GM21825 (cell line): ENCODE data around the gene KIF1A.

Experiments
- ATAC-seq: cut with Tn5 transposase; IDR thresholded peaks from one replicate; pipeline ENCODE4 v1.9.1; 2021; ENCODE audit warnings: mild to moderate bottlenecking, moderate library complexity; ENCODE audit not compliant: unreplicated experiment

KIF1A gene

DNA sequence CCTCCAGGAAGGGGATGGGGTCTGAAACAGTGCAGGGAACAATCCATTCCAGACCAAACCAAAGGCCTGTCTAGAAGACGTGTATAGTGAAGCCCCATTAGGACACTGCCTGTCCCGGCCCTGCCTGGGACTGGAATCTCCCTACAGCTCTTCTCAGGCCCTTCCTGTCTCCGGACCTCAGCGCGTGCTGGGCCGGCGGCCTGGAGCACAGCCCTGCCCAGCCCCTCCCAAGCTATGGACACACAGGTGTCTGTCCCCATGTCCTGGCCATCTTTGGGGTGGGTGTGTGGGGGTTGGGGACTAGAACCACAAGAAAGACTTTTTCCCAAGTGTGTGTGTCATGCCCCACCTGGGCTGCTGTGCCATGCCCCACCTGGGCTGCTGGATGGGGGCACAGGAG lies 51.8 kb downstream of the KIF1A start:
- ATAC-seq = no peak

DNA sequence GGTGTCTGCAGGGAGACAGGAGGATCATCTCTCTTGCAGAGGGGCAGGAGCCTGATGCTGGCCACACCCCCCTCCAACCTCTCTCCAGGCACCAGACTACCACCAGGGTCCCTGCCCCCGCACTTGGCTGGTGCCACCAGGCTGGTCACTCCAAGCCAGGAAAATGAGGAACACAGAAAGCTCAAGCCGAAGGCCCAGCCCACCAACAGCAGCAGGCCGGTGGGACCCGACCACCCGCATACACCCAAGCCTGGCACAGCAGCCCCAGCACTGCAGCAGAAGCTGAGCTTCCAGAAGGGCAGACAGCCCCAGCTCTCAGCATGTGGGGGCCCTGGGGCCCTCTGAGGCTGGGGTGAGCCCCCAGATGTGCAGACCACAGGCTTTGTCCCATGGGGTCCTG lies 52.7 kb downstream of the KIF1A start:
- no peak for ATAC-seq

DNA sequence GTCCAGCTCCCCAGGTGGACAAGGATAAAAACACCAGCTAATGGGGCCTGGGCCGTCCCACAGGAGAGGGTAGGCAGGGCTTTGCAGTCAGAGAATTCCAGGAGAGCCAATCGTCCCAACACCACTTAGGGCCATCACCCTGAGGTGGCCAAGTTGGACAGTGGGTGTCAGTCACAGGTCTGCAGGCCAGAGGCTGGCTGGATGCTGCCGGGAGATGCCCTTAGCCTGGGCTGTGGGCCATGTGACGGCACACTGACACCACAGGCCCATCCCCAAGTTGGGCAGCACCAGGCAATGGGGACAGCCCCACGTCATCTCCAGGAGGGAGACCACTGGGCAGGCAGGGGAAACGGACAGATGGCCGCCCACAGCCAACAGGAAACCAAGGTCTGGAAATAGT lies 53.9 kb downstream of the KIF1A start:
- no peak for ATAC-seq

DNA sequence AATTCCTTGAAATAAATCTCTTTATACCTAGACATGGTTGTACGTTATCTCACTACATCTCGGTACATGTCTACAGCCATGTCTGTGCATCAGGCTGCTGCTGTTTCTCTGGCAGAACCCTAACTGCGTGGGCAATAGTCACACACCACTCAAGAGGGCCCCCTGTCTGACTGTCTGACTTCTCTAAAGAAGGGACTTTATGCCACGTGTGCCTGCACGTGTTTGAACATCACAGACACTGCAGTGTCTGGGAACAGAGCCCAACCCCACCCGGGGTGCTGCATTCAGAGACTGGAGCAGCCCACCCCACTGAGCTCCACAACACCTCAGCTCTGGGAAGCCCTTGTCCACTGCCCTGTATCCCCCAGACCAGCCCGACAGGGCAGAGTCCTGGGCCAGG lies 55.0 kb downstream of the KIF1A start:
- ATAC-seq = no peak

DNA sequence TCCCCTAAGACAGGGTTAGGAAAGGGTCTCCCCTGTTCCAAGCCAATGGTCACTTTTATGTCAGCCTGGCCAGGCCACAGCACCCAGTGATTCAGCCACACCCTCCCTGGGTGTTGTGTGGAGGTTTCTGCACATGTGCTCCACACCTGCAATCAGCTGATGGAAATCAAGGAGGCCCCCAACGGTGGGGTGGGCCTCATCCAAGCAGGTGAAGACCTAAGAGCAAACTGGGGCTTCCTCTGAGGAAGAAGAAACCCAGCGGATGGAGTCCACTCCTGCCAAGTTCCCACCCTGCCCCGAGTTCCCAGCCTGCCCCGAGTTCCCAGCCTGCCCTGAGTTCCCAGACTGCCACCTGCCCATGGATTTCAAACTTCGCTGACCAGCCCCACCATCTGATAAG lies 55.4 kb downstream of the KIF1A start:
- ATAC-seq = no peak

DNA sequence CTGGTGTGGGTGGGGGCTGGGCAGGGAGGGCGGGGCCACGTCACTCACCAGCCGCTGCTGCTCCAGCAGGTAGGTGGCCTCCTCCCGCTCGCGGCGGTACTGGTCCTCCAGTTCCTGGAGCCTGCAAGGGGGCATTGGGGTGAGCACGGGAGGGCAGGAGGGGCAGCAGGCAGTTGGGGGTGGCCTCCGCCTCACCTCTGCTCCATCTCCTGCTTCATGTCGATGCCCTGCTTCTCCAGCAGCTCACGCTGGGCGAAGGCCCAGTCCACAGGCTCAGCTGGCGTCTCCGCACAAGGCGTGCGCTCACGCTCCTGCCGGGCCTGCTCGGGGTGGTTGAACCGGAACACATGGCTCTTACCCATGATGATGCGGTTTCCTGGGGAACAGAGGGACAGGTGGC lies 57.0 kb downstream of the KIF1A start:
- ATAC-seq = no peak

DNA sequence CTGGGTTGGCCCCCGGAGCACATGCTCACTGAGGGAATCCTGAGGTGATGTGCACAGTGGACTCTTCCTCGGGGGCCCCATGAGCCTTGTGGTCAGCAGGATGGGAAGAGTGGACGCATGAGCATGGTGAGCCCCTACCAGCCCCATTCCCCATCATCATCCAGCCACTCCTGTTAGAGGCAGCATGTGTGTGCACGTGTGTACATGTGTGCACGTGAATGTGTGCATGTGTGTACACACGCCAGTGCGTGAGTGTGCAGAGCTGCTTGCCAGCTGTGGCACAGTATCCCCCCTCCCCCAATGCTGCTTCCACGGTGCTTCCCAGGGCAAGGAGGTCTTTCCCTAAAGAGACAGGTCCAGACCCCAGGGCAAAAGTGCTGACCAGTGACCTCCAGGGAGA lies 57.8 kb downstream of the KIF1A start:
- ATAC-seq = no peak

DNA sequence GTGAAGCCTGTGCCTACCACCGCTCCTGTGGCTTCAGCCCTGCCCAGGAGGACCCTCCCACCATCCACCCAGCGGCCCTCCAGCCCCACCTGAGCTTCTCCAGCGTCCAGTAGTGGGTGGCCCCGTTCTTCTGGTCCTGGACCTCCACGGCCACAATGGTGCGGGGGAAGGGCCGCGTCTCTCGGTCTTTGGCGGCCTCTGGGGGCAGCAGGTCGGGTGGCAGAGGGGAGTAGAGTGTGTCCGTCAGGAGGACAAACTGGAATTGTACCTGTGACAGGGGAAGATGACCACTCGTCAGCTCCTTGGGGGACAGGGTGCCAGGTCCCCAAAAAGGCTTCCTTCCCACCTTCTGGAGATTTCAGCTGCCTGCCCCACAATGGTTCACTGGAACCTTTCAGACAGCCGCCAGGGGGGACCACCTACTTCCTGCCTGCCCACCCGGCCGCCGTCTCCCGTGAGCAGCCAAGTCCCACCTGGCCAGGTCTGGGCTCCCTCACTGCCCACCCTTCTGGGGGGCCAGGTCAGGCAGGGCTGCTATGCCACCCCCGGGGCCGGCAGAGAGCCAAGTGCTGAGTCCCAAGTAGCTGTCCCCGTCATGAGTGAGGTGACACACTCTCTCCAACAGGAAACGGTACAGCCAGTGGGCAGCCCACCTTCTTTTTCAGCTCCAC lies 59.3 kb downstream of the KIF1A start:
- ATAC-seq = no peak

DNA sequence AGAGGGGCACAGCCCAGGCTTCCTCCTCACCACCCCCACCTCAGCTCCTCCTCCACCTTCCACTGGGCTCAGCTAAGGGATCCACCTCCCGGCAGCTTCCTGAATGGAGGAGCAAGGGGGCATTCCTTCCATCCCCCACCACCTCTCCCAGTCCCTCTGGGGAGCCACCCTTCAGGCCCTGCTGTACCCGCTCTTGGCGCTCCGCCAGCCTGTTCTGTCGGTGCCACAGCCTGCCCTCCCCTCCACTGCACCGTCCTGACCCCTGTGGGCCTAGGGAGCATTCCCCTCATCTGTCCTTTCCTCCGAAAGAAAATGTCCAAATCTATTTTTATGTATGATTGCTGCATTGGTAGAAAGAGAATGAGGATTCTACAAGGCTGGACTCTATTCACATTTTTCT lies 59.9 kb downstream of the KIF1A start:
- no peak for ATAC-seq

DNA sequence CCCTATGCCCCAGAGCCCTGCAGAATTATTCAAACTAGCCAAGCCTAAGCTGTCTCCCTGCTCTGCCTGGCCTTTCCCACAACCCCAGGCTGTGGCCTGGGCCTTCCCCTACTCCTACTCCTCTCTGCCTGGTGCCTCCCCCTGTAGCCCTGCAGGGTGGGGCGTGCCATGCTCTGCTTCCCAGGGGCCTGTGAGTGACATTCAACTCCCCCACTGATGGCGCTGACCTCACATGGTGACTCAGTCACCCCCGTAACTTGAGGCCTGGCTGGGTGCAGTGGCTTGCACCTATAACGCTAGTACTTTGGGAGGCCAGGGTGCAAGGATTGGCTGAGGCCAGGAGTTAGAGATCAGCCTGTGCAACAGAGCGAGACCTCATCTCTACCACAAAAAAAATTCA lies 60.6 kb downstream of the KIF1A start:
- ATAC-seq = no peak

DNA sequence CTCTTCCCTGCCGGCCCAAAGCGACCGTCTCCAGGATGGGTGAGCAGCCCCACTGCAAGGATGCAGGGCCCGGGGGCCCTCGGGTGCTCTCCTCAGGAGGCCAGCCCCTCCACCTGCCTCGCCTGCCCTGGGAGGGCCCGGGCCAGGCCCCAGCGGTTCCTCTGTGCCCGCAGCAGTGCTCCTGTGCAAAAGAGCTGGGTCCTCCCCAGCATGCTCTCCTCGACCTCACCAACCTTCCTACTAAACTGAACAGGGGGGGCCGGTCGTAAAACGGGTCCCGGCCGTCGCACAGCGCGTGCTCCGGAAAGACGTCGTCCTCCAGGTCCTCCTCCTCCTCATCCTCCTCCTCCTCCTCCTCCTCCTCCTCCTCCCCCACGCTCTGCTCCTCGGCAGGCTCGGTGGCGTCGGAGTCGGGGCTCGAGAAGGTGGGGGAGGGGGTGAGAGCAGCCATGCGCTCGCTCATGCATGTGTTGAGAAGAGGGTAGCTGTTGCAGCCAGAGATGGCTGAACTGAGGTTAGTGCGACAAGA lies 62.9 kb downstream of the KIF1A start:
- no peak for ATAC-seq

DNA sequence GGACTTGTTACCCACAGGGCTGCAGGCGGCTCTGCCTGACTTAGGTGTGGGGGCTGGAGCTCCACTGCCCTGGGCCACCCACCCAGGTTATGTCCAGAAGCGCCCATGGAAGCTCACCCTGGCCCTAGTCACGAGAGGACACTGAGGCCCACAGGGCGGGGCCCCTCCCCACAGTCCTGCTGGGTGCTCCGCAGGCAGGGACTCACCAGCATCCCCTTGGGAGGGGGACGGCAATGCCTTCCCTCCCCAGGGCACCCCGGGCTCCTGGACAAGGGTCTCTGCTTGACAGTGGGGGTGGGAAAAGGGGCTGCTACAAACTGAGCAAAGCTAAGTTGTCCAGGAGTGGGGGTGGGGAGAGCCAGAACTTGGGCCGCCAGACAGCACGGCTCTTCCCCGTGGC lies 67.8 kb downstream of the KIF1A start:
- ATAC-seq = no peak

DNA sequence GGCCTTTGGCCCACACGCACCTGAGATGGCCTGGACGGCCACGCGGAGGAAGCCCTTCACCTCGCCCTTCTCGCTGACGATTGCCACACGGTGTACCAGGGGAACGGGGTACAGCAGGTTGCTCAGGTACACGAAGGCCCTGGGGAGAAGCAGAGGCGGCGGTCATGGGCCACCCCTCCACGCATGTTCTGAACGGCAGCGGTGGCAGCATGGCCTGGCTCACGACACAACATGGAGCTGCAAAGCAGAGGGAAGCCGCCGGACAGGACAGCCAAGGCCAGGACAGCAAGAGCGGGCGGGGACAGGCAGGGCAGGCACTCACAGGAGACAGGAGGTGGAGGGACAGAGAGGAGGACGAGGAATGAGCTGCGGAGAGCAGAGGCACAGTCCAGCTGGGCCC lies 69.6 kb downstream of the KIF1A start:
- no peak for ATAC-seq

DNA sequence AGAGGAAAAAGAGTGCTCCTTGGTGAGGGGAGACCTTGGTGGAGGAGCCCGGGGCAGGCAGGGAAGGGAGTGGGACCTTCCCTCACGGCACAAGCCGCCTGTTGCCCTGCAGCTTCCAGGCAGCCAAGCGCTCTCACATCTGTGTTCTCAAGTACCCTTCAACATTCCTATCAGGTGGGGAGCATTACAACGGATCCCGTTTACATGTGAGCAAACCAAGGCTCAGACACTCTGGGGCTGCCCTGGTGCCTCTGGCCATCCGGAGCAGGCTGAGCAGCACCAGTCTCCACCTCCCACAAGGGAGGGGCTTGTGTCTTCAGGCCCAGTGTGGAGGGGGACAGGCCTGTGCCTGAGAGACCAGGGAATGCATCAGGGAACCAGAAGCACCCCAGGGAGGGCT lies 70.5 kb downstream of the KIF1A start:
- ATAC-seq = no peak

DNA sequence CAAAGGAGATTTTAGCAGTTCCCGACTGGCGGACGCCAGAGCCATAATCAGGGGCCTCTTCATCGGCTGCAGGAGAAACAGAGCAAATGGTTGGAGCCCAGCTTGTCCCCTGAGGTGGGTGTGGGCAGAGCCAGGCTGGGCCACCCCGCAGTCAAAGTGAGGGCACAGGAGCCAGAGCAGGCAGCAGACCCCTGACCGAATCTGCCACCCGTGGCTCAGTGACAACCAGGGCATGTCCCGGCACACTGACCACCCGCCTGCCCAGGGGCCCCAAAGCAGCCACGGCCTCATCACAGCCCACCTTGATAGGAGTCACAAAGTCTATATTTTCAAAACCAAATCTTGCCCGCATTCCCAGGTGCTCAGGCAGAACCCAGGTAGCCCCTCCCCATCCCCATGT lies 72.8 kb downstream of the KIF1A start:
- no peak for ATAC-seq

DNA sequence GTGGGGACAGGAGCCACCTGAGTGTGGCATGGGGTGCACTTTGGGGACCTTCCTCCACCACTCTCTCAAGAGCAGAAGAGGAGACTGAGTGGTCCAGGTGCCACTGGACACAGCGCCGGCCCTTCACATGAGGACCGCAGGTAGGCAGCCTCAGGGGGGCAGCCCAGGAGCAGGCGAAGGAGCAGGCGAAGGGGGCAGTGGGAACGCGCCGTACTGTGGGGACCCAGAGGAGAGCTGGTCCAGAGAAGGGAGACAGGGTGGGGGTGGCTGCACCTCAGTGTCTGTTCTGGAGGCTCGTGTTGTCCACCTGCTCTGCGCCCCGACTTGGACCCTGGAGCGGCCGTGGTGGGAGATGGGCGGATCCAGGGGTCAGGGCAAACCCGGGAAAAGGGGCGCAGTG lies 73.3 kb downstream of the KIF1A start:
- ATAC-seq = no peak

DNA sequence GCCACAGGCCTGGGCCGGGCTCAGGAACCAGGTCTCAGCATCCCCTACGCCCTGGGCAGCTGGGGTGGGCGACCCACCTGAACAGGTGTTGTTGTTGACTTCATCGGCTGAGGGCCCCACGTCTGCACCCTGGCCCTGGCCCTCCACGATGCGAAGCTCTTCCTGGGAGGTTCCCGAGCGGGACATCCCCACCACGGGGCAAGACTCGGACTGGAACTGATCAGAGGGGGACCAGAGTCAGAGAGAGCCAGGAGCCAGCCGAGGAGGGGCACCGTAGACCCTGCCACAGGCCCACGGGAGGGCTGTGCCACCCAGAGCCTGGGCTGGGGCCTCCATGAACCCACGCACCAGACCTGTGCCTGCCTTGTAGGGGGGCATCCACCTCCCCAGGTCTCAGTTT lies 74.1 kb downstream of the KIF1A start:
- no peak for ATAC-seq

DNA sequence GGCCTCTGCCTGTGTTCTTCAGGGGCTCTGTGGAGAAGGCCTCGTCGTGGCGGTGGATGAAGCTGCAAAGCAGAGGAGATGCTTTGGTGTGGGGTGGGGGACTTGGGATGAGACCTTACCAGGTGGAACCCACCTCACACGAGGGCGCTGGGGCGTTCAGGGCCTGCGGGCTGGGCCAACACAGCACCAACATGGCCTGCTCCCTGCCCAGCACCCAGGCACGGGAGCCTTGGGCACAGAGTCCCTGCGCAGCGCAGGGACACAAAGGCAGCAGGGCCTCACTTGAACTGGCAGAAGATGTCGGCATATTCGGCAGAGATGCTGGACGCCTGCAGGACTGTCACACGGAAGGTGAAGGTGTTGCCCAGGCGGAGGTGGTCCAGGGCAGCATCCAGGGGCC lies 74.6 kb downstream of the KIF1A start:
- ATAC-seq = no peak

DNA sequence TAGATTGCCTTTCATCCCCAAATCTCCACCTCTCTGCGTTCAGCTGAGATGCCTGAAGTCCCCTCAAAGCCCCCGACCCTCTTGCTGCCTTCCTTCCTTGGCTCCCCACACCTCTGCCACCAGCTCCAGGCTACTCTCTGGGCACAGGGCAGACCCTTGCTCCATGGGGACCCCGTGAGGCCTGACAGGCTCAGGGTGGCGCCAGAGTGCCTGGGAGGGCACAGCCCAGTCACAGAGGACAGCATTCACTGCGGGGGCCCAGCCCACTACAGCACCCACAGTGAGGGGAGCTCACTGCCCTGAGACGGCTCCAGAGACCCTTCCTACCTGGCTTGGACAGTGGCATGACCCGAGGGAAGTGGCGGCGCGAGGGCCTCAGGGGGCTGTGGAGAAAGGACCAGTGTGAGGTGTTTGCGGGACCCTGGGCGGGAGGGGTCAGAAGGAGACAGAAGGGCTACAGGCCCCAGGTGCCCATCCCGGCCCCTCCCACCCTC lies 77.4 kb downstream of the KIF1A start:
- no peak for ATAC-seq

DNA sequence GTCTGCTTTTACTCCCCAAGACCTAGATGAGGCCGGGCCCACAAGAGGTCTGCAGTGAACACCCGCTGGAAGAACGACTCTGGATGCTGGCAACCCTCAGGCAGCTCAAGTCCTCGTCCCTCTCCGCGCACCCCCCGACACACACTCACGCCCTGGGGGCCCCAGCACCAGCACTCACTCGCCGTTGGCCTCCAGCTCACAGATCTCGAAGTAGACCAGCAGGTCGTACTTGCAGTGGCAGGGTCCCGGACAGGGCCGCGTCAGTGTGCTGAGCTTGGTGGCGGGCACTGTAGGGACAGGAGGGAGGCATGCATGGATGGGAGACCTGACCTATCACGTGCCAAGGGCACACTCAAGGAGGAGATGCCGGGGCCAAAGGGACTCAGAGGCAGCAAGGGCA lies 78.9 kb downstream of the KIF1A start:
- ATAC-seq = no peak

DNA sequence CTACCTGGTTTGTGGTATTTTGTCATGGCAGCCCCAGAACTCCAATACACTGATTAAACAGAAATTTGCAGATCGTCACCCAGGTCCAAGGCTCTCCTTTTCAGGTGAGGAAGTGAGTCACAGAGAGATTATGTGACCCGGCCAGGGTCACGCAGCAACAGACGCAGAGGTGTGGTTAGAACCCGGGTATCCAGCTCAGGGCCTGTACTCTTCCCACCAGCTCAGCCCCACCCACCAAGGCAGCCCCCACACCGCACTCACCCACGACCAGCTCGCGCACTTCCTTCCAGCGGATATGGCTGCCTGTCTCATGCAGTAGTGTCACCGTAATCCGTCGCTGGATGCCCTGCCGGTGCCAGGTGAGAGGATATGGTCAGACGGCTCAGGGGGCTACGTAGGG lies 80.2 kb downstream of the KIF1A start:
- no peak for ATAC-seq

DNA sequence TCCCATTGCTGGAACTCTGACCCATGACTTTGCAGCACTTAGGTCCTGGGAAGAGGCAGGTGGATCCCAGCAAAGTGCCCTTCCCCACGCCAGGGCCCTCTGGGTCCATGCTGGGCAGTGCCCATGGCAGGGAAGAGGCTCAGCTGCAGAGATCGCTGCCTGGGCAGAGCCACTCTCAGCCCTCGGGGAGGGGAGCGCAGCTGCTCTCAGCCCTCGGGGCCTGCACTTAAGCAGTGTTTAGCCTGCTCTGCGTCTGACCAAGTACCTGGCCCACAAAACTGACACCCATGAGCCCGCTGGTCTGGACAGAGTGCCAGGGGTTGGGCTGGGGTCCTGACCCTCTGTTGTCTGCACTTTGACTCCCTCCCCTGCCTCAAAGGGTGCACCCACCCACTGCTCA lies 82.1 kb downstream of the KIF1A start:
- no peak for ATAC-seq

DNA sequence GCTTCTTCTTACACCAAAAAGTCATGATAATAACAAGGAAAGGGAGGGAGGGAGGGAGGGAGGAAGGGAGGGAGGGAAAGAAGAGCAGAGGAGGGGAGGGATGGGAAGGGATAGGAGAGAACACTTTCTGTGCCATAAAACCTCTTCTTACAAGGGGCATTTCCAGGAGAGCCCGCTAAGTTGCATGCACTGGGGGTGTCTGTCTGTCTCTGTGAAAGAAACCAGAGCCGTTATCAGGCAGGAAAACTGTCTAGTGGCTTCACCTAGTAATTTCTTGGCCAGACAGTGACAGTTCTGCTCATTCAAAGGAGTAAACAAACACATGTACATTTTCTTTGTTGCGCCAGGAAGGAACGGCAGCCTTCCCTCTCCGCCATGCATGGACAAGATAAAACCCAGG lies 82.5 kb downstream of the KIF1A start:
- no peak for ATAC-seq
